ENCODE results near the gene ACSL6.

ACSL6 gene

GRCh38 chr5:132013006-132013689 lies 1.7 kb upstream of the ACSL6 start:
- DNase-seq = no peak

GRCh38 chr5:132012371-132013005 lies 1.0 kb upstream of the ACSL6 start:
- peak in 1 of 2 donors; percentile 25 for DNase-seq

- no peak for DNase-seq
Measured at GRCh38 chr5:132010989-132011621, 353 bp downstream of the ACSL6 start.

GRCh38 chr5:132010645-132010988 lies 841 bp downstream of the ACSL6 start:
- no peak for DNase-seq

GRCh38 chr5:132009706-132010405 lies 1.6 kb downstream of the ACSL6 start:
- no peak for DNase-seq

- DNase-seq = no peak
Measured at GRCh38 chr5:132008961-132009680, 2.3 kb downstream of the ACSL6 start.

GRCh38 chr5:132008163-132008473 lies 3.3 kb downstream of the ACSL6 start:
- DNase-seq = no peak

- DNase-seq = peak; percentile 64 to 95
Measured at GRCh38 chr5:132007399-132008162, 3.9 kb downstream of the ACSL6 start.

GRCh38 chr5:132006331-132007120 lies 4.9 kb downstream of the ACSL6 start:
- DNase-seq = no peak

- no peak for DNase-seq
Measured at GRCh38 chr5:132005591-132005990, 5.9 kb downstream of the ACSL6 start.

- no peak for DNase-seq
Measured at GRCh38 chr5:132003982-132004381, 7.5 kb downstream of the ACSL6 start.

- no peak for DNase-seq
Measured at GRCh38 chr5:132003170-132003744, 8.2 kb downstream of the ACSL6 start.

GRCh38 chr5:132002757-132003156 lies 8.7 kb downstream of the ACSL6 start:
- DNase-seq = no peak

- no peak for DNase-seq
Measured at GRCh38 chr5:132001647-132002561, 9.6 kb downstream of the ACSL6 start.

GRCh38 chr5:132000677-132001453 lies 10.6 kb downstream of the ACSL6 start:
- DNase-seq = no peak

GRCh38 chr5:132000241-132000490 lies 11.3 kb downstream of the ACSL6 start:
- DNase-seq = no peak

- no peak for DNase-seq
Measured at GRCh38 chr5:131999441-132000240, 11.8 kb downstream of the ACSL6 start.

- DNase-seq = no peak
Measured at GRCh38 chr5:131999041-131999440, 12.4 kb downstream of the ACSL6 start.

All from inflammatory macrophage treated with lipopolysaccharide for 1 hour (primary cell).